CD4-positive, alpha-beta T cell treated with Interleukin-15 for 4 hours (primary cell): Measurements from ENCODE around the gene PWWP2B.

Experiments used
- DNase-seq: peaks from one replicate; pipeline ENCODE4 v3.0.0-alpha.2; 2020; ENCODE audit warnings: low spot score

The PWWP2B gene

GRCh38 chr10:132394936-132395703, 1.9 kb upstream of the PWWP2B start:
- no peak for DNase-seq

GRCh38 chr10:132395704-132396493, 1.1 kb upstream of the PWWP2B start:
- no peak for DNase-seq

- DNase-seq: peak; percentile 64
Observed at GRCh38 chr10:132396494-132397035, 435 bp upstream of the PWWP2B start.

DNA sequence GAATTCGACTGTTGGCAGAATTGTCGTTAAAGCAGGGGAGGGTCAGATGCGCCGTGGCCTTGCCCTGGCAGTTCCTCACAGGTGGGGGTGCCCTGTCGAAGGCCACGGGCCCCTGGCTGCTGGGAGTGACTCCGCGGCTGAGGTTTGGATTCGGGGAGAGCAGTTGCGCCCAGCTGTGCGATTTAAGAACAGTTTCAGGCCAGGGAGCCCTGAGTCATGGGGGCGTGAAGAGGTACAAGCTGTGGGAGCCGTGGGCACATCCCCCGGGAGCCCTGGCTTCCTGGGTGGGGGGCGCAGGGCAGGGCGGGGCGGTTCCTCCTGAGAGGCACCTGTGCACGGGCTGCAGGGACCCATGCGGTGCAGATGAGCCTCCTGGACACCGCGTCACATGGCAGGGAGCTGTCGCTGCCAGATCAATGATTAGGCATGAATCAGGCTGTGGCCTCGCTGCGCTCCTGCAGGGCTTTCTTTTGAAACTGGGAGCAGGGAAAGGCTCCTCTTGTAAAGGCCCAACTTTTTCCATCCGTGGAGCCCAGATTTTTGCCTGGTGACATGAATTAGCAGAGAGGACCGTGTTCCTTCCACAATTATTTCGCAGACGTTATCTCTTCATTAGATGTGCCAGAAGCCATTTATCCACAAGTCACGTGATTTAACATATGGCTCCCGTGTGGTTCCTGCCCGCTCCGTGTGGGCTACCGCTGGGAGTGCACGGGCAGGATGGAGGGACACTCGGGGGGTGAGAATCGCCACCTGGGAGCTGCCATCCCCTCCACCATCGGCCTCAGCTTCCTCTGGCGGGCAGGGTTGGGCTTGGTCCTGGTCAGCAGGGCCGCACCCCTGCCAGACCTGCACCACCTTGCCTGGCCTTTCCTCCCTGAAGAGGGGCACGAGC, 918 bp downstream of the PWWP2B start:
- DNase-seq: peak; percentile 20

DNA sequence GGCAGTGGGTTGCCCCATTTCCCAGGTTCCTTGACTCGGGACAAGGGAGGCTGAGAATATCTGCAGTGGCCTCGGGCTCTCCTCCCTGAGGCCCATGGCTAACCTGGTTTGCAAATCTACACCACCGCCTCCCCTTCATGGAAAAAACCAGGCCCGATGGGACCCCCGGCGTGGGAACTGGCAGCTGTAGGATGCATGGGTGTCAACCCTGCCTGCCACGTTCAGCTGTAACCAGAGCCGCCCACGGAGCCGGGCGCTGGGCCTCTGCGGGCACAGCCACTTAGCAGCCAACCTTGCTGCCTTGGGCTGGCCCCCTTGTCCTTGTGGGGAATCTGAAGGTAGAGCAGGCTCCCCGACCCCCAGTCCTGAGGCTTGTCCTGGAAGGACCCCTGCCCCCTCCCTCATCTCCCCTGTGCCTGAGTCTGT, 1.6 kb downstream of the PWWP2B start:
- DNase-seq: no peak

GRCh38 chr10:132399117-132400035, 2.4 kb downstream of the PWWP2B start:
- DNase-seq: no peak

- DNase-seq: no peak
Observed at GRCh38 chr10:132400041-132400546, 3.1 kb downstream of the PWWP2B start.

- DNase-seq: no peak
Observed at GRCh38 chr10:132400547-132401151, 3.6 kb downstream of the PWWP2B start.

- DNase-seq: no peak
Observed at GRCh38 chr10:132401401-132402118, 4.6 kb downstream of the PWWP2B start.

- no peak for DNase-seq
Observed at GRCh38 chr10:132402781-132403241, 5.8 kb downstream of the PWWP2B start.

GRCh38 chr10:132403511-132404168, 6.6 kb downstream of the PWWP2B start:
- no peak for DNase-seq

- no peak for DNase-seq
Observed at GRCh38 chr10:132404169-132404880, 7.3 kb downstream of the PWWP2B start.

DNA sequence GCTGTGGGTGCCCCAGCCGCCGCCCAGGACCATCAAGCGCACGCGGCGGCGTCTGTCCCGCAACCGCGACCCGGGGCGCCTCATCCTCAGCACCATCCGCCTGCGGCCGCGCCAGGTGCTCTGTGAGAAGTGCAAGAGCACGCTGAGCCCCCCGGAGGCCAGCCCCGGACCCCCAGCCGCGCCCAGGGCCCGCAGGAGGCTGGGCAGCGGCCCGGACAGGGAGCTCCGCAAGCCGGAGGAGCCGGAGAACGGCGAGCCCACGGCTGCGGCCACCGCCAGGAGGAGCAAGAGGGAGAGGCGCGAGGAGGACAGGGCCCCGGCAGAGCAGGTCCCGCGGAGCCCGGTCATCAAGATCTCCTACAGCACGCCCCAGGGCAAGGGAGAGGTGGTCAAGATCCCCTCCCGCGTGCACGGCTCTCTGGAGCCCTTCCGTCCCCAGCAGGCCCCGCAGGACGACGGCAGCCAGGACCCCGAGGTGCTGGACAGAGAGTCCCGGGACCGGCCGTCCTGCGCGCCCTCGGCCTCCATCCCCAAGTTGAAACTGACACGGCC, 8.0 kb downstream of the PWWP2B start:
- no peak for DNase-seq

DNA sequence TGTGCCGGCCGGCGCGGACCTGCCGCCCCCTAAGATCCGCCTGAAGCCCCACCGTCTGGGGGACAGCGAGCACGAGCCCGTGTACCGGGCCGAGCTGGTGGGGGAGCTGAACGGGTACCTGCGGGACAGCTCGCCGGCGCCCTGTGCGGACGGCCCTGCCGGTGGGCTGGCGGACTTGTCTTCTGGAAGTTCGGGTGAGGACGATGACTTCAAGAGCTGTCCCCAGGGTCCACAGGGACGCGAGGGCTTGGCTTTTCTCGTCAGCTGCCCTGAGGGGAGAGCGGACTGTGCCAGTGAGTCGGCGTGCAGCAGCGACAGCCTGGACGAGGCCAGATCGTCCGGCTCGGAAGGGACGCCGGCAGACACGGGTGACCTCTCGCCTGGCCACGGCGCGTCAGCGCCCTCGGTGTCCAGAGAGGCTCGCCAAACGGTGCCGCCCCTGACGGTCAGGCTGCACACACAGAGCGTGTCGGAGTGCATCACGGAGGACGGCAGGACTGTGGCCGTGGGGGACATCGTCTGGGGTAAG, 8.5 kb downstream of the PWWP2B start:
- DNase-seq: no peak

DNA sequence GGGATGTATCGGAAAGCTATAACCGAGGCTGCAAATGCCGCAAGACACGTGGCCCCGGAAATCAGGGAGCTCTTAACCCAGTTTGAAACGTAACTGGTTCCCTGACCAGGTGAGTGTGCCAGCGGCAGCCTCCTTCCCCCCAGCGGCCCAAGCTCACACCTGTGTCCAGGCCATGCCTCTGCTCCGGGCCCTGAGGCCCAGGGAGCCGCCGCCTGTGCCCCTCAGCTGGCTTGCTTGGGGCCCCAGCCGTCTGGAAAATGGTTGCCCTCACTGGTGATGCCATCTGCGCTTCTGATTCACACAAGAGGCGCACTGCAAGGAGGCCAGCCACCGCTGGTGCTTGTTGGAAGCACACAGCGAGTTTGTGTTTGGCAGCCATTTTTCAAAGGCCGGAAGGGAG, 9.2 kb downstream of the PWWP2B start:
- no peak for DNase-seq

GRCh38 chr10:132406750-132407149, 9.8 kb downstream of the PWWP2B start:
- DNase-seq: no peak

GRCh38 chr10:132407243-132407746, 10.3 kb downstream of the PWWP2B start:
- DNase-seq: no peak
